COLO829 (cell line): ENCODE data around the gene ARGLU1.

Experiments
- DNase-seq: peaks from one replicate; pipeline ENCODE4 v3.0.0; 2012; ENCODE audit warnings: low spot score

The ARGLU1 gene

DNA sequence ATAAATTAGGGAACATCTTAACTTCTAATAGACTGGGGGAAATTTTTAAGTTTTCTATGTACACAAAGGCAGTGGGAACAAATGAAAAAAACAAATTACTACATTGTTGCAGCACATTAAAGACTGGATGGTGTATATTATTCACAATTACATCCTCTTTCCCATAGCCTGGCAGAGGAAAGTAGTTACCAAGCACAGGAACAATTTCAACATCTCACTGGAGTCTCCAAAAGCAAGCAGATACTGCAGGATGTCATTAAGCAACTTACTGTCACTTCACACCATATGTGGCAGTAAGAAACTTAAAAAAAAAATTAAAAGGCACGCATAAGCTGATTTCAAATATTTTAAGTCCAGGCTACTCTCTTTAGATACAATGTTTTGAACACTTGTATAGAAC is 26.1 kb downstream of the ARGLU1 start:
- DNase-seq: no peak

DNA sequence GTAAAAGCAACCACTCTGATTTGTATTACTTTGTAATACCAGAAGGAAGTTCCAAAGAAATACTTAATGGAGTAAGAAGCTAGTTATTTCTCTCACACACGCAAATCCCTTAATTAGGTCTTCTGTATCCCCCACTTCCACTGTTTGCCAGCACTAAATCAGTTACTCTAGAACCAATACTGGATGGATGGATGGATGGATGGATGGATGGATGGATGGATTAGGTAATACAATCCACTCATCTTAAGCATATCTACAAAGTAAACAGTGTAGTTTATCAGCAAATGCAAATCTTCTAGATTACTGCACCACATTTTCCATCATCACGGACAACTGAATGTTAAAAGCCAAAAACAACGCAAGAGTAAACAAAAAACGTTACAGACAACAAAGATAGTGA is 27.3 kb downstream of the ARGLU1 start:
- no peak for DNase-seq

DNA sequence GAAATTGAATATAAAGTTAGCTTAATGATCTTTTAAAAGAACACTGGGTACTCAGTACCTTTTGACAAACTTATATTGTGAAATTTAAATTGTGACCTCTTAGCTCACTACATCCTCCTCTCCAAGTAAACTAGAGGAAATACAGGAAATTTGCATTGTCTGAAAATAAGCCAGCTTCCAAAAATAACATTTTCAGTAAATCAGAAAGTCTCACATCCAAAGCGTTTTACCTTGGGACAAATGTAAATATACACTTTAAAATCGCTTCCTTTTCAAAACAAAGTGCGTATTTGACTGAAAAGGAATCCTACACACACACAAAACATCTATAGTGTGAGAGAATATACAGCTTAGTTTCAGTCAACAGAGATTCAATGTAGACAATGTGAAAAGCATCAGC is 30.4 kb downstream of the ARGLU1 start:
- no peak for DNase-seq

DNA sequence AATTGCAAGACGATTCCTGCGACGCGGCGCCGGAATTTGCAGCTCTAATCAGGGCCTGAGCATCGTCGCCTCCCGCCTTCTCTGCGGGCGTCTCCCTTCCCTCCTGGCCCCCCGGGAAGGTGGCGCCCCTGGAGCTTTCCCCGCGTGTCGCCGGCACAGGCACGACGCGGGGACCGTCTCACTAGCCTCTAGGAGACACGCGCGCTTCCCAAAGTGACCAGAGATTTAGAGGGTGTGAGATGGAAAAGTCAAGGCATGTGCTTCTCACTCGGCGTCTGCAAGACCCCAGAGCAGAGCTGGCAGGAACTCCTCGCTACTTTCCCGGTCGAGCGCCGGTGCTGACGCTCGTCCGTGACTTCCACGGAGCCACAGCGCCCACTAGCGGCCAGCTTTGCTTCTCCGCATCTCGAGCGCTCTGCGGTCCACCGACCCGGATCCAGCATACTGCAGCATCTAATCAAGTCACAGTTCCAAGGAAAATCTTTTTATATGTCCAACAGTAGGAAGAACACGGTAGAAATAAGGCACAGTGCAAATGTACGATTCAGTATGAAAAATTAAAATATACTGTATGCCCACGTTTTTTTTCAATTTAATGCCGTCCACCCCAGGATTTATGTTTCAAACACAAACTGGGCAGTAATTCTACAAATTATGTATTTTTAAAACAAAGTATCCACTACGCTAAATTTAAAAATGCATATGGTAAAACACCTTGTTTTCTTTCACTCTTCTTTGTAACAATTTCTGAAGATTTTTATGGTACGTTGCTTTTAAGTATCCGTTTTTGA is 31.5 kb downstream of the ARGLU1 start:
- peak; percentile 72 for DNase-seq

DNA sequence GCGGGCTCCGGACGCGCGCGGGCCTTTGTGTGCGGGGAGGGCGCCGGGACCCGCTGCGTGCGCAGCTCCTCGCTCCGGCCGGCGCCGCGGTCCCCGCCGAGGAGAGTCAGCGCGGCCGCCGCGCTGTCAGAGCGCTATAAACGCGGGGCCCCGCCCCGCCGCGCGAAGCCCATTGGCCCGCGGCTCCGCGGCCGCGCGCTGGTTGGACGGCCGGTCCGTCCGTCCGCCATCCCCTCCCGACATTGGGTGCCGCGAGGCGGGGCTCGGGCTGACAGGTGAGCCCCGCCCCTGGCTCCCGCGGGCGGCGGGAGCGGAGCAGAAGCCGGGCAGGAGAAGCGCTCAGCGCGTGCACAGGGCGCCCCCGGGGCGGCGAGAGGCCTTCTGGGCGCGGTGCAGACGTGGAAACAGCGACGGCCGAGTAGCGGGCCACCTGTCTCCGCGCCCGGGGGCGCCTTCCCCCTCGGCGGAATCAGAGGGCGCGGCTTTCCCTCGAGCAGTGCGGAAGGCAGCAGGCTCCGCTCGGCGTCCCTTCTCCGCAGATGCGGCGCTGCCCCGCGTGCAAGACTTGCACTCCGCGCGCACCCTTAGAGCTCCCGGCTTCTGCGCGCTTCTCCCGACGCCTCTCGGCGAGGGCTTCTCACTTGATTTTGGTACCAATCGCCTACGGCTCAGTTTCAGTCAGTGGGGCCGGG is 32.2 kb downstream of the ARGLU1 start, which contains the start of gene EFNB2:
Gene EFNB2, minus strand, starts transcription at position 111 of the 692 bp plus-strand sequence. CDS start 698 bp downstream, outside the sequence.
- DNase-seq: peak; percentile 85

DNA sequence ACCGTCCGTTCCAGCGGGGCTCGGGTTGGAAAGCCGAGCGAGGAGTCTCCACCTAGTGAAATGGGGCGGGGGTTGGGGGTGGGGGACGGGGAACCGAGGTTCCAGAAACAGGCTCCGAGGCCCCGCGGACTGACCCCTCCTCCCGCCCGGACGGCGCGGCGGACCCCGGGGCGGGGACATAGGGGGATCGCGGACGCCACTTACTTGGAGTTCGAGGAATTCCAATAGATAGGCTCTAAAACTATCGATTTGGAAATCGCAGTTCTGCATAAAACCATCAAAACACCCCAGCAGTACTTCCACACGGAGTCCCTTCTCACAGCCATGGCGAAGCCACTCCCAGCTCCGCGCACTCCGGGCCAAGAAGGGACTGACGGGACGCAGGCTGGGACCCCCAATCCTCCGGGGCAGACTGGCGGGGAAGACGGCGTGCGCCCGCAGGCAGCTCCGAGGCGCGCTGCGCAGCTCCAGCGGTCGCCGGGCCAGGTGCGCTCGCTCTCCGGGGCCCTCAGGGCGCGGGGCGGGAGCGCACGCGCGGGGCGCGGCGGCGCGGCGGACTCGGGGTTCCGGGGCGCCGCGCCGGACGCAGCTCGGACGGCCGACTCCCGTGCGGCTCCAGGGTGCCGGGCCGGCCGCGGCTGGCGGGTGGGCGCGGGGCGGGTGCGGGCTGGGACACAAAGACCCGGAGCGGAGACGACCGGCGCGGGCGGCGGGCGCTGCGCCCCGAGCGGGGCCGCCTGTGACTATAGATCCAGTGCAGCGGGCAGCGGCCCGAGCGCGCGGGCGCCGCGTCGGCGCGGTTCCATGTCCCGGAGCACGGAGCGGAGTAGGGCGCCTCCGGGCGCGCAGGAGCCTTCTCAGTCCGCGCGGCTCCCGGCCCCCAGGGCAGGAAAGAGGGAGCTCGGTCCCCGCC is 33.0 kb downstream of the ARGLU1 start:
- no peak for DNase-seq

DNA sequence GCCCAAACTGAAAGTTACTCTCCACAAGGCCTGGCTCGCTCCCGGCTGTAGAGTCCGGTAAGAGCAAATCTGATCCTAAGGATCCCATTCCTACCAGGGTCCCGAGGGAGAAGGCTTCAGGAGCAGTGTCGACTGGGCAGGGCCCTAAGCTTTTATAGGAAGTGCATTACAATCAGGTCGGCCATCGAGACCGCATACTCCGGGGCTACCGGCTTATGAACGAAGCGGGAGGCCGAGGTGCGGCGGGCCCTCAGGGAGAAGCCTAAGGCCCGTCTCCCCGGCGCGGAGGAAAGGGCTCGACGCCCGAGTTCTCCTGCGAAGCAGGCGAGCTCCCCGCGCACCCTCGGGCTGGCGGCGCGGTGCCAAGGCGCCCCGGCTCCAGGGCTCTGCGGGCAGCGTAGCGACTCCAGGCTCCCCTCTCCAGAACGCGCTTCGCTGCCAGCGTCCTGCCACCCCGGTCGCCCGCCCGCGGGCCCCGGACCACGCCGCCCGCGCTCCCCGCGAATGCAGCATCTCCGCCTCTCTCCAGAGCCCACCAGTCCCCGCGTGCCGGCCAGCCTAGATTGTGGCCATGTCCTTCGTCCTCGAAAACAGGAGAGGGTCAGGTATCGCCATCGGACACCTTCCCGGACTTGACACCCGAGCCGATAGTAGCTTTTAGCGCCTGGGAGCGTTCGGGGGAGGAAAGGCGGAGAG is 33.8 kb downstream of the ARGLU1 start:
- DNase-seq: no peak

DNA sequence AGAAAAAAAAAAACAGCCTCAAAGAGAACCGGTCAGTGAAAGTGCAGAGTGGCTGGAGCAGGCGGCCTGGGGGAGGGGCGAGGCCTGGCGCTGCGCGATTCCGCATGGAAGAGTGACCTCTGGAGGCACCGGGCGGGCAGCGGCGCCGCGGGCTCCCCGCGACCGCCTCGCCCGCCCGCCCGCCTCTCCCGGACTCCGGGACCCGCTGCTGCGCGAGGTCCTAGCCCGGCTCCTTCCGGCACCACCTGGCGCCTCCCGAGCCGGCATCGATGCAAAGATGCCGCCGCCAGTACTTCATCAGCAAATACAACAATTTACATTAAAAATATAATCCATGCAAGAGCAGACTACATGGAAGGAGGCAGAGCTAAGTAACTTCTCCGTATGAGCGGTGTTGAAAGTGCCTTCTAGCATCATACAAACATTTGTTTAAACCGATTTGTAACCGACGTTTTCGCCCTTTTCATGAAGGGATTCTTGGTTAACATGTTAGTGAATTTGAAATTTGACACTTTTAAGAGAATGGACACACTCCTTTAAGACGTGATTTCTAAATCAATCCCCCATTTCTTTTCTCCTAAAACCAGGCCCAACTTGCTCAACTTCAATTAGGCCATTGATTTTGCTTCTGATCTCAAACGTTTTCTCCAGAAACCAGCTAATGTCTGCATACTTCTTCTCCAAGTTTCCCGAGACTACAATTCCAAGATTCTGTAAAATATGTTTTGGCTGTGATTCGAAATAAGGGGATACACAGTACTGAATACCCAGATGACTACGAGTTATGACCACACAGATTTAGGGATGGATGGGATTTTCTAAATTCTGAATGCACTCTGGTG is 34.6 kb downstream of the ARGLU1 start:
- peak; percentile 50 for DNase-seq

DNA sequence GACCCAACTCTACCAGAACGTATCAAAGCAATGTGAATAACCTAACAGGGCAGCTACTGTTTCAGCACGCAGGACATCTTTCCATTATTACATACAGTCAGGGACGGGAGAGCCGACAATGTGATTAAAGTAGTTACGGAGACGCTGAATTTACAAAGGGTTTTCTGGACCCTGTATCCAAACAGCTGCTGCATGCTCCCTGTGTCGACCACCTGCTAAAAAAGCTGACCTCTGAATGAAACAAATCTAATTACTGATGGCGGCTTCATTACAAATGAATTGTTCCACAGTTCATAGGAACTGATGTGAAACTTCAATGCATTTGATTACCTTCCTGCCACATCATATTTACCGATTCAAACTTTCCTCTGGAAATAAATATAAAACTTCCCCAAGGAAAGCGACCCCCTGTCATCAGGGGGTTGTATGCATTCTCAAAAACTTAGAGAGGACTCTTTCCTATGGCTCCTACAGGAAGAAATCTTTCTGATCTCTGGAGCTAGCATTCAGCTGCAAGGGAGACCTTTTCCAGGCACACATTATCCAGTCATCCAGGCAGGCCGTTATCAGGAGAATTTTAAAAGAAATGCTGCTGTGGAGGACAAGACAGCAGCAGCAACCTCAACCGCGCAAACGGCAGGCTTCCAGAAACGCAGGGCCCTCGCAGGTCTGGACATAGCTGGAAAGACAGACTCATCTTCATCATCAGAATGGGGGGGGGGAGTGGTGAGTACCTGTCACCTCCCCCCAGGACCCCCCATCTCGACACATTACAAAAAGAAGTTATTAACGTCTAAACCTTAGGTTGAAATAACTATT is 35.6 kb downstream of the ARGLU1 start:
- DNase-seq: no peak

DNA sequence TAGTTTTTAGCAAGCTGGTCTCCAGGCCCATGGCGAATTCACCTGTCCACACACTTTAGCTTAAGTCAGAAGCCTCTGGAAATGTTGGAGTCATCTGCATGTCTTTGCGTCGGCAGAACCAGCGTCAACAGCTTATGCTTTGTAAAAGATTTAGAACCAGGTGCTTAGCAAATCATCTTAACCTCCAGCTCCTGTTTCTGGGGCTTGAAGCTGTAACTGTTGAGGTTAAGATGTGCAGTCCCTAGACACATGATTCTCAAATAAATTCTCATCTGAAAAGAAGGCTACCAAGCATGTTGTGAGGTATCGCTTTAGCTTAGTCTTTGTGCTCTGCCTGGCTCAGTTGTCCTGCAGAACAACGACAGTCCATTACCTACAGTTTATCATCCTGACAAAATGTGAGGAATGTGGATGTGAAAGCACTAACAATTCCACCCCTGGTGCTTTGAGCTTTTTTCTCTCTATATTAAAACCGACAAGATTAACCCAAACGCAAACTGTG is 36.9 kb downstream of the ARGLU1 start:
- DNase-seq: no peak

DNA sequence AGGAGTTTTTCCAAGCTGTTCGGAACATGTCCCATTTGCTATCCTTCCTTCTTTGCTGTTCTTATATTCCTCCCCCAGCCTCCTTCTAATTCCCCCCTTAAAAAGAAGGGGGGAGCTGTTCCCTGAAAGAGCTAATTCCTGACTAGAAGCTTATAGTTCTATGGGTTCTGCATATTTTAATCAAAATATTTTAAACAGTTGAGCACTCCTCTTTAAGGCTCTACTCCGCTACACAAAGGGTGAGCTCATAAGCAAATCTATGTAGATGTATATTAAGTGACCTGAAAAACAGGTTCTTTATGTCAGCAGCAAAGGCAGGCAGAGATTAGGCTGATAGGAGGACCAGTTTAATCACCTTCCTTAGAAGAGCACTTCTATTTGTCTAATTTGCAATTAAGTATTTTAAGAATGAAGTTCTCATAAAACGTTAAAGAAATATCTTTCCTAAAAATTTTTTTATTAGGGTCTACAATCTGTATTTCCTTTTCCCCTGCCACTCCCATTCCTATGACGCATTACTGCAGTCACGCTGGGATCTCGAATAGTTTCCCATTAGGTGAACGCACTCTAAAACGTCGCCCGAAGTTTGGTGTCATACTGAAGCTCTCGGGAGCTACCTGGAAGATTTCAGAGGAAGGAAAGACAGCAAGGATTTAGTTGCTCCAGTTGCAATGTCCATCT is 37.6 kb downstream of the ARGLU1 start:
- no peak for DNase-seq

DNA sequence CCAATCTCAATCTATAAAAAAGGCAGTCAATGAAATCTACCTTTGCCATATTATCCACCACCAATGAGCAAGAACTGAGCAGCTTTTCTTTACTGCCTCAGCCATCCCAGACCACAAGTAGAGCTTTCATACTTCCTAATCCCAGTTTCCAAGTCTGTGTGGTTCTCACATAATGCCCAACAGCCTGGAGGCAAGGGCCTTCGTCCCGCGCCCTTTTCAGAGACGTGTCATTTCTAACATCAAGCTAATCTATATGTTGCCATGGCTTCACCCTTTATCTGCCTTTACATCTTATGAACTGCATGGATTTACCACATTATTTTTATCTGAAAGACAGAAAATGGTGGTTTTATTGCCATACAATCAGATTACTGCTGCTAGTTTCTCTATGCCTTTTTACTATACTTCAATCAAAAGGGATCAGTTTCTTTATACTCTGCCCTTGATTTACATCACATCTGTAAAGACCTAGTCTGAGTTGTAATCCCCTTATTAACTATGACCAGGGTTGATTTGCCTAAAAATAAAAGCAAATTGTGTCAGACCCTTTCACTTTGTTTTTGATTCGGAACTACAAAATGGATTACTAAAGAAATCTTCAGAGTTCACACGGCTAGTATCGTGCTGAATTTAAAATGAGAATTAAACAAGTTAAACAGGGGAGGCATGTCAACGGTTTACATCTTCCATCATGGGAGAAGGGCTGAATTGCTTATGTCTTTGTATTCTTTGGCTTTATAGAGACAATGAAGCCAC is 38.3 kb downstream of the ARGLU1 start:
- DNase-seq: no peak

DNA sequence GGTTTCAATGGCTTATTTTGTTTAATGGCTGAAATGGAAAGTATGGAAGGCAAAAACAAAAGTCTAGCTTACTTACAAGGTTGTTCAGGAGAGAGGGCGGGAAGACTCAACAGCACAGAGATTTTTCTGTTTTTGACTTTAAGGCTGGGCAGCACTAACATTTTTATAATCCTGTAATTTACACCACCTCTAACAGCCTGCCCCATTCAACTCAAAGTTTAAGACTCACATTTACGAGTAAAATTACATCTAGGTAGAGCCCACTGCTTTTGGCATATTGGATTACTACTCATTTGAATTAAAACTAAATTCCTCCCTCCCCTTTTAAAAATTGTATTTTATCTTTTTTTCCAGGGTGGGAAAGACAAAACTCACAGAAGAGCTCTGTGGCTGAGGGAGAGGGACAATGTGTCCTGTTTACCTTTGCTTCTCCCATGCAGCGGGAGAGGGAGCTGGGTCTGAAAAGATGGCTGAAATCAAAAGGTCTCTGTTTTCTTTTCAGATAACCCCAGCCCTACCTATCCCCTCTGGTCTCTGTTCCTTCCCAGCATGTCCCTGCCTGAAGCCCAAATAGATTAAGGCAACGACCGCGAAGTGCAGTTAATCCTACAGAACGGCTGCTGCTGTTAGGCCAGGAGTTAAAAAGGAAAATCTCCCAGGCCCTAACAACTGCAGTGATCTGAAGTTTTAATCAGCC is 39.1 kb downstream of the ARGLU1 start:
- no peak for DNase-seq

DNA sequence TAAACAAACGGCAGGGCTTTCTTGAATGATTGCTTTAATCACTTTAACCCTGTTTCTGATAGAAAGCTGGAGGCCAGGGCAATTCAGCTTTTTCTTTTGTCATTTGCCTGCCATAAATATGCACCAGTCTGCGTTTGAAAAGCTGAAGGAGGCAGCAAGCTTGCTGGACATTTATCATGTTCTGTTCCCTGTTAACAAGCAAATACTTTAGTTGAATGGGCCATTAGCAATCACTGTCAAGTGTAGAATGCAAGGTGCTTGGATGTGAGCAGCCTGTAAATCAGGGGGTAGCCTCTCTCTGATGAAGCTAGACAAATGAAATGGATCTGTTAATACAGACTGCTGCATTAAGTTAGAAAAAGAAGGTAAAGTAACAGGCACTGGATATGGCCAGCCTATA is 40.1 kb downstream of the ARGLU1 start:
- DNase-seq: no peak

DNA sequence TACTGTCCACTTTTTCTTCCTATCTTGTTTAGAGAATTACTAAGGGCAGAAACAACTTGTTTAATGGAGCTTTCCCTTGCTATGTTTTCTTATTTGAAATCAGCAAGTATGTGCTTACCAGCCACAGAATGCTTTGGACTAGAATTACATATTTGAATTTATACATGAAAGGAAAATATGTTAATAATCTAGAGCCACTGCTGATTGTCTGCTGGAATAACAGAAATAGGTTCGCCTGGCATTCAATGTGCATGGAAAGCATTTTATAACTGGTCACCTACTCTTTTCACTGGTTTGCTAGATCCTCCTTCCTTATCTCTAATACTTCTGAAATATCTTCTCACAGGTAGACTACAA is 40.5 kb downstream of the ARGLU1 start:
- DNase-seq: no peak

DNA sequence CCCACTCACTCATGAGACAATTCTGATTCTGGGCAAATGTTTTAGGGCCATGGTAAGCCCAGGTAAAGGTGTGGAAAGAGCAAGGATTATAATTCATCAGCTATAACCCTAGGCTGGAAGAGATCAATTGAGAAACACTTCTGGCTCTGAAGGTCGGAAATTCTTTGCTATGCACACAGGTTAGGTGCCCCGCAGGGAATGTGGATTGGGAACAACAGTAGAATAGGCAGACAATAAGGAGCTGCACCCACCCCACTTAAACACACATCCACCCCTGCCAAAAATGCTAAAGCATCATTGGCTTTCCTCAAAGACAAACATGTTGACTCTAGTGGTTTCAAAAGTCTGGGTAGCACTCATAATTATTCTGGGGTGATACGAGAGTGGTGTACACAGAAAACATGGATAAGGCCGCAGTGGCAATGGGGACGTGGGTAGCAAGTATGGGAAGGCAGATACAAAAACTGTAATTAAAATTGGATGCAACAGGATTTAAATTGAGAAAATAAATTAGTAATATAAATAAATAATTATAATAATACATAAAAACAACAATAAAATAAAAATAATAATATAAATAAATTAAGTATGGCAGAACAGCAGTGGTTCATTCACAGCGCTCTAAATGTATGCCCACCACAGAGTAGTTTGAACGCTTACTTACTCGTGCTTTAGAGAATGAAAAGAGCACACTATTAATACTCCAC is 41.0 kb downstream of the ARGLU1 start:
- no peak for DNase-seq

DNA sequence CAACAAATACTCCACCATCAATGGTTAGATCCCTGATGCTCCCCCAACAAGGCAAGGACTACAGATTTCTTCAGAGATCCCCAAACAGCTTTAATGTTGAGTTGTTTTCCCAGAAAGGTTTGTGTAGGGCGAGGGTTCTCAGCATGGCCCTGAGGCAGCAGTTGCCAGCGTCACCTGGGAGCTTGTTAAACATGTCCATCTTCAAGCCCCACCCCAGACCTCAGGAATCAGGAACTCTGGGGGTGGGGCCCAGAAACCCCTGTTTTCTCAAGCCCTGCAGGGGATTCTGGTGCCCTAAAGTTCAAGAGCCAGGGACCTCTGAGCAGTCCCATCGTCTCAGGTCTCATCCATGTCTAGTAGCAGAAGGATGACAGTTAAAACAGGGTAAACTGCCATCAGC is 42.1 kb downstream of the ARGLU1 start:
- no peak for DNase-seq
